ENCODE measurements around the gene EVC2.

DNA sequence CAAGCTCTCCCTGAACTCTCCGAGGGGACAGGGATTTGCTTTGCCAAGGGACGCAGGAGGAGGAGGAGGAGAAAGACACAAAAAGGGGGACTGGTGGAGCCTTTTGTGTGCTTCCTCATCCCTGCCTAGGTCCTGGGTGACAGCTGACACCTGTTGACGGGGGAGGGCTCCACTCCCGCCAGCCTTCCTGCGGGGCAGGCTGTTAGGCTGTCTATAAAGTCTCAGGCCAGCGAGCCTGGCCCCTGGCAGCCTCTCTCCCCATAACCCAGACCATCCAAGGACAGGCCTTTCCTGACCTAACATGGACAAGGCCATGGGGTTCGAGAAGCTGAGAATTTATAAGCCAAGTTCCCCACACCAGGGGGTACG lies 832 bp upstream of the EVC2 start:
- TF ChIP-seq ZNF274 (IDR thresholded peaks at IDR 0.05; ENCODE audit: low read depth, low read length) = no peak
- no peak for TF ChIP-seq YY1 (IDR thresholded peaks at IDR 0.05; ENCODE audit: insufficient read depth, insufficient read length)
